GM23338 (cell line): ENCODE measurements around the gene IQGAP1. TPM values are rescaled to one million over a fixed set of nuclear protein-coding genes. Genes with fewer than 3 reads are reported as not detected.
"Not testable (repeated sequence)": the region's sequence is repeated elsewhere in the genome, so short reads cannot be mapped to it uniquely, and the experiment has no call there.

ENCODE experiments used
- ATAC-seq: fragments of 200-7000 bp; cut with Tn5 transposase; 3 replicates; pipeline ENCODE4 v1.9.1; 2020
- DNase-seq: peaks from one replicate; pipeline ENCODE4 v3.0.0-alpha.2; 2015; ENCODE audit warnings: low spot score
- H2AFZ ChIP-seq: fragments of 200-600 bp; sonication (generic); 2 replicates; pipeline ENCODE4 v1.8.0; 2016; ENCODE audit warnings: antibody characterized with exemption, mild to moderate bottlenecking, moderate library complexity
- H3F3A ChIP-seq: fragments of 200-600 bp; sonication (generic); replicated peaks from 2 replicates; pipeline ENCODE4 v1.8.0; 2017; ENCODE audit warnings: antibody characterized with exemption, mixed run types, low read depth
- H3K27ac ChIP-seq: fragments of 200-600 bp; sonication (generic); 2 replicates; pipeline ENCODE4 v1.6.1; 2016; ENCODE audit warnings: low read depth
- H3K27me3 ChIP-seq: fragments of 200-600 bp; sonication (generic); 2 replicates; pipeline ENCODE4 v1.8.0; 2016; ENCODE audit warnings: mild to moderate bottlenecking, mixed run types, moderate library complexity; ENCODE audit not compliant: insufficient read depth
- H3K36me3 ChIP-seq: fragments of 200-600 bp; sonication (generic); 2 replicates; pipeline ENCODE4 v1.8.0; 2016; ENCODE audit warnings: mild to moderate bottlenecking; ENCODE audit not compliant: insufficient read depth
- H3K4me1 ChIP-seq: fragments of 200-600 bp; sonication (generic); 2 replicates; pipeline ENCODE4 v1.8.0; 2016; ENCODE audit warnings: mild to moderate bottlenecking, moderate library complexity; ENCODE audit not compliant: insufficient read depth
- H3K4me2 ChIP-seq: fragments of 200-600 bp; sonication (generic); 2 replicates; pipeline ENCODE4 v1.7.1; 2017; ENCODE audit warnings: mixed run types
- H3K4me3 ChIP-seq: fragments of 200-600 bp; sonication (generic); 2 replicates; pipeline ENCODE4 v1.6.1; 2016; ENCODE audit warnings: mixed run types
- H3K79me2 ChIP-seq: fragments of 200-600 bp; sonication (generic); replicated peaks from 2 replicates; pipeline ENCODE4 v1.8.0; 2017; ENCODE audit warnings: mild to moderate bottlenecking; ENCODE audit not compliant: insufficient read depth
- H3K9me2 ChIP-seq: fragments of 200-600 bp; sonication (generic); 2 replicates; pipeline ENCODE4 v1.8.0; 2017; ENCODE audit not compliant: insufficient read depth
- H4K20me1 ChIP-seq: fragments of 200-600 bp; sonication (generic); replicated peaks from 2 replicates; pipeline ENCODE4 v1.8.0; 2017; ENCODE audit warnings: mild to moderate bottlenecking; ENCODE audit not compliant: insufficient read depth
- H3K27ac Mint-ChIP-seq: 2 replicates; pipeline ENCODE4 v1.8.0; 2020; ENCODE audit warnings: inconsistent platforms, mild to moderate bottlenecking, moderate library complexity, mixed read lengths
- H3K27me3 Mint-ChIP-seq: 3 replicates; pipeline ENCODE4 v1.8.0; 2022; ENCODE audit warnings: low read depth, mild to moderate bottlenecking, moderate library complexity, mixed read lengths, inconsistent platforms; ENCODE audit not compliant: insufficient read depth, poor library complexity
- H3K36me3 Mint-ChIP-seq: 3 replicates; pipeline ENCODE4 v1.8.0; 2021; ENCODE audit warnings: low read depth, mild to moderate bottlenecking, inconsistent platforms, moderate library complexity, mixed read lengths
- H3K4me1 Mint-ChIP-seq: 3 replicates; pipeline ENCODE4 v1.8.0; 2020; ENCODE audit warnings: mild to moderate bottlenecking, inconsistent platforms, mixed read lengths
- H3K4me3 Mint-ChIP-seq: 3 replicates; pipeline ENCODE4 v1.8.0; 2021; ENCODE audit warnings: moderate library complexity, mild to moderate bottlenecking, inconsistent platforms, mixed read lengths
- H3K9me3 Mint-ChIP-seq: 3 replicates; pipeline ENCODE4 v1.8.0; 2020; ENCODE audit warnings: moderate library complexity, mild to moderate bottlenecking, inconsistent platforms, mixed read lengths
- ETS1 ChIP-seq: IDR thresholded peaks from 2 replicates; pipeline ENCODE4 v1.6.1; 2016; ENCODE audit warnings: antibody characterized with exemption
- EZH2phosphoT487 ChIP-seq: fragments of 200-600 bp; sonication (generic); IDR thresholded peaks from one replicate; pipeline ENCODE4 v1.8.1; 2018; ENCODE audit warnings: antibody characterized with exemption; ENCODE audit not compliant: unreplicated experiment
- JUNB ChIP-seq: IDR thresholded peaks from one replicate; pipeline ENCODE4 v1.6.1; 2016; ENCODE audit warnings: antibody characterized with exemption; ENCODE audit not compliant: unreplicated experiment
- NANOG ChIP-seq: IDR thresholded peaks from 2 replicates; pipeline ENCODE4 v1.6.1; 2016; ENCODE audit warnings: antibody characterized with exemption, borderline replicate concordance
- POLR2AphosphoS5 ChIP-seq: IDR thresholded peaks from 2 replicates; pipeline ENCODE4 v1.6.1; 2016; ENCODE audit warnings: antibody characterized with exemption, low read depth
- ZNF114 ChIP-seq: fragments of 250-450 bp; sonication (Bioruptor Pico); IDR thresholded peaks from 2 replicates; pipeline ENCODE4 v1.5.0; 2020; ENCODE audit warnings: mild to moderate bottlenecking, moderate library complexity
- polyA plus RNA-seq: library from polyadenylated mRNA; unstranded; fragments of >200 nt; fragmentation: Nextera tagmentation; extraction: Ambion mirVana; gene quantifications from 2 replicates; pipeline ENCODE4 v1.2.1, GENCODE V29; 2016
- total RNA-seq: library from RNA; depleted of rRNA; stranded (reverse); fragments of >200 nt; shearing (Covaris generic); gene quantifications from 2 replicates; pipeline ENCODE4 v1.2.3, GENCODE V29; 2014
- TF ChIP-seq, protein P1 (sequence below): IDR thresholded peaks from one replicate; pipeline ENCODE4 v1.6.1; 2018; ENCODE audit warnings: antibody characterized with exemption; ENCODE audit not compliant: unreplicated experiment

IQGAP1 gene
- total and polyA plus RNA-seq, 2 experiments from 2014 or later, result 92.7 to 159 TPM

- TF ChIP-seq JUNB, result no peak
- no peak for TF ChIP-seq ZNF114 (CRISPR knock-in tag)
- TF ChIP-seq ETS1, result no peak
Observed at GRCh38 chr15:90513448-90513847, 125.4 kb downstream of the IQGAP1 start (continued).

DNA sequence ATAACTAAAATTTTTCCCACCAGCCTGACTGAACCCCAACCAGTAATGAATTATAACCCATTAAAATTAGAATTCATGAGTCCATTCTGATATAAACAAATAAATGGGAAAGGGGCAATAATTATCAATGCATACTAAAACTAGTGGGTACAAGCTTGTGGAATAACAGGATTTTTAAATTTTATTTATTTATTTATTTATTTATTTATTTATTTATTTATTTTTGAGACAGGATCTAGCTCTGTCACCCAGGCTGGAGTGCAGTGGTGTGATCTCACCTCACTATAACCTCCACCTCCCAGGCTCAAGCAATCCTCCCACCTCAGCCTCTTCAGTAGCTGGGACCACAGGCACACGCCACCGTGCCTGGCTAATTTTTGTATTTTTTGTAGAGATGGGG lies 125.9 kb downstream of the IQGAP1 start:
- not testable (repeated sequence) for H3K27ac Mint-ChIP-seq, H3K36me3 ChIP-seq, H3K27me3 ChIP-seq, H3K4me3 Mint-ChIP-seq, H4K20me1 ChIP-seq, H3K4me1 Mint-ChIP-seq, DNase-seq, H3F3A ChIP-seq, H3K4me3 ChIP-seq, H3K9me2 ChIP-seq, H3K4me1 ChIP-seq, H3K27me3 Mint-ChIP-seq, H3K27ac ChIP-seq, H3K36me3 Mint-ChIP-seq, H3K79me2 ChIP-seq, ATAC-seq, H2AFZ ChIP-seq, H3K4me2 ChIP-seq
- peaks cover 23% of the 10 kb centered on the region for H3K9me3 Mint-ChIP-seq

DNA sequence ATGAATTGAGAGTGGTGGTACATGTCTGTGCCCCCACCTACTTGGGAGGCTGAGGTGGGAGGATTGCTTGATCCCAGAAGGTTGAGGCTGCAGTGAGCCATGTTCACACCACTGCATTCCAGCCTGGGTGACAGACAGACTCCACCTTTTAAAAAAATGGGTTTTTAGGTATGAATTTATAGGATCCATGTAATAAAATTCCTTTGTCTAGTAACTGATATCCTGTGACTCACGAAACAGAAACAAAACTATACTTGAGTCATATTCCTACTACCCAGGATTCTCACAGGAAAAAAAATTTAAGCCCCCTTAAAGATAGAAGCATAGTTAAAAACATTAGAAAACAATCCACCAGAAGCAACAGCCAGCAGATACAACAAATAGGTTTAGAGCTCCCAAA lies 131.6 kb downstream of the IQGAP1 start:
- no peak for DNase-seq
- Histone ChIP-seq H3K27ac (no peak overlapping the region), H3K4me3 (no peak overlapping the region), H4K20me1 (no peaks in the 10 kb centered on the region), H3K79me2 (no peaks in the 10 kb centered on the region), H3F3A (no peaks in the 10 kb centered on the region), H3K9me2 (peaks cover 5% of the 10 kb centered on the region; the same call in 1 of the 2 replicates), H3K27me3 (no peaks in the 10 kb centered on the region), H2AFZ (no peak overlapping the region), H3K4me1 (0 out of 2 replicates have a peak, but pooled peaks cover 4% of the 10 kb centered on the region), H3K4me2 (no peak overlapping the region), H3K36me3 (no peaks in the 10 kb centered on the region)
- H3K9me3 Mint-ChIP-seq, result no peaks in the 10 kb centered on the region
- no peak for ATAC-seq
- H3K4me3 Mint-ChIP-seq, result no peak overlapping the region
- peaks cover 5% of the 10 kb centered on the region for H3K27me3 Mint-ChIP-seq
- no peaks in the 10 kb centered on the region for H3K4me1 Mint-ChIP-seq
- H3K27ac Mint-ChIP-seq, result no peak overlapping the region
- H3K36me3 Mint-ChIP-seq, result no peaks in the 10 kb centered on the region
- TF ChIP-seq EZH2phosphoT487 (no peak), POLR2AphosphoS5 (no peak), NANOG (no peak)
- TF ChIP-seq, protein P1, sequence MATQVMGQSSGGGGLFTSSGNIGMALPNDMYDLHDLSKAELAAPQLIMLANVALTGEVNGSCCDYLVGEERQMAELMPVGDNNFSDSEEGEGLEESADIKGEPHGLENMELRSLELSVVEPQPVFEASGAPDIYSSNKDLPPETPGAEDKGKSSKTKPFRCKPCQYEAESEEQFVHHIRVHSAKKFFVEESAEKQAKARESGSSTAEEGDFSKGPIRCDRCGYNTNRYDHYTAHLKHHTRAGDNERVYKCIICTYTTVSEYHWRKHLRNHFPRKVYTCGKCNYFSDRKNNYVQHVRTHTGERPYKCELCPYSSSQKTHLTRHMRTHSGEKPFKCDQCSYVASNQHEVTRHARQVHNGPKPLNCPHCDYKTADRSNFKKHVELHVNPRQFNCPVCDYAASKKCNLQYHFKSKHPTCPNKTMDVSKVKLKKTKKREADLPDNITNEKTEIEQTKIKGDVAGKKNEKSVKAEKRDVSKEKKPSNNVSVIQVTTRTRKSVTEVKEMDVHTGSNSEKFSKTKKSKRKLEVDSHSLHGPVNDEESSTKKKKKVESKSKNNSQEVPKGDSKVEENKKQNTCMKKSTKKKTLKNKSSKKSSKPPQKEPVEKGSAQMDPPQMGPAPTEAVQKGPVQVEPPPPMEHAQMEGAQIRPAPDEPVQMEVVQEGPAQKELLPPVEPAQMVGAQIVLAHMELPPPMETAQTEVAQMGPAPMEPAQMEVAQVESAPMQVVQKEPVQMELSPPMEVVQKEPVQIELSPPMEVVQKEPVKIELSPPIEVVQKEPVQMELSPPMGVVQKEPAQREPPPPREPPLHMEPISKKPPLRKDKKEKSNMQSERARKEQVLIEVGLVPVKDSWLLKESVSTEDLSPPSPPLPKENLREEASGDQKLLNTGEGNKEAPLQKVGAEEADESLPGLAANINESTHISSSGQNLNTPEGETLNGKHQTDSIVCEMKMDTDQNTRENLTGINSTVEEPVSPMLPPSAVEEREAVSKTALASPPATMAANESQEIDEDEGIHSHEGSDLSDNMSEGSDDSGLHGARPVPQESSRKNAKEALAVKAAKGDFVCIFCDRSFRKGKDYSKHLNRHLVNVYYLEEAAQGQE, result no peak
